HepG2 (cell line): ENCODE results near the gene GALNT17.

Experiments used
- CREB1 ChIP-seq, 2 experiments: fragments of 450-650 bp in 1 of 2; IDR thresholded peaks; 2 replicates each; pipeline ENCODE4 v1.6.1; 2016 to 2017; ENCODE audit warnings: control low read depth in 1 of 2, mild to moderate bottlenecking in 1 of 2, missing compliant biosample characterization in 1 of 2, missing genetic modification characterization in 1 of 2
- EP300 ChIP-seq, 3 experiments: sonication (generic) in 1 of 3; formaldehyde crosslinking in 1 of 3; IDR thresholded peaks; 2 replicates each; pipeline versions ENCODE4 v1.5.1 to v1.6.1; 2011 to 2020; ENCODE audit warnings: low read depth in 2 of 3, low read length in 2 of 3, borderline replicate concordance in 1 of 3, improper control_type of control experiment in 1 of 3, mild to moderate bottlenecking in 1 of 3, missing genetic modification reagents in 1 of 3, moderate library complexity in 1 of 3
- HDAC6 ChIP-seq: fragments of 200-600 bp; sonication (generic); IDR thresholded peaks from 2 replicates; pipeline ENCODE4 v1.7.0; 2017; ENCODE audit warnings: mild to moderate bottlenecking, antibody characterized with exemption, low read length, low read depth
- HNF4G ChIP-seq, 2 experiments: sonication (generic) in 1 of 2; formaldehyde crosslinking in 1 of 2; IDR thresholded peaks; 2 replicates each; pipeline versions ENCODE4 v1.4.0 to v1.6.1; 2011 to 2020; ENCODE audit warnings: borderline replicate concordance in 2 of 2, low read depth in 2 of 2, mild to moderate bottlenecking in 2 of 2, low read length in 1 of 2, missing genetic modification reagents in 1 of 2, moderate library complexity in 1 of 2
- HOXA9 ChIP-seq: sonication (generic); formaldehyde crosslinking; IDR thresholded peaks from 2 replicates; pipeline ENCODE4 v1.8.1; 2022; ENCODE audit warnings: missing genetic modification reagents, mild to moderate bottlenecking, moderate library complexity, borderline replicate concordance
- POLR2AphosphoS2 ChIP-seq: IDR thresholded peaks from 2 replicates; pipeline ENCODE4 v1.6.1; 2011; ENCODE audit warnings: low read depth, low read length, improper control_type of control experiment
- RAD21 ChIP-seq: fragments of 450-650 bp; formaldehyde crosslinking; IDR thresholded peaks from 2 replicates; pipeline ENCODE4 v1.5.0; 2020; ENCODE audit warnings: mild to moderate bottlenecking
- ZNF34 ChIP-seq: sonication (generic); formaldehyde crosslinking; IDR thresholded peaks from 2 replicates; pipeline ENCODE4 v1.4.0; 2020; ENCODE audit warnings: mild to moderate bottlenecking, missing genetic modification reagents, borderline replicate concordance
- ZSCAN12 ChIP-seq: sonication (generic); formaldehyde crosslinking; IDR thresholded peaks from 2 replicates; pipeline ENCODE4 v1.9.0; 2021; ENCODE audit warnings: mild to moderate bottlenecking, missing genetic modification reagents
- TF ChIP-seq, protein P1 (sequence below): sonication (generic); formaldehyde crosslinking; IDR thresholded peaks from 2 replicates; pipeline ENCODE4 v1.4.0; 2020; ENCODE audit warnings: missing genetic modification reagents

DNA sequence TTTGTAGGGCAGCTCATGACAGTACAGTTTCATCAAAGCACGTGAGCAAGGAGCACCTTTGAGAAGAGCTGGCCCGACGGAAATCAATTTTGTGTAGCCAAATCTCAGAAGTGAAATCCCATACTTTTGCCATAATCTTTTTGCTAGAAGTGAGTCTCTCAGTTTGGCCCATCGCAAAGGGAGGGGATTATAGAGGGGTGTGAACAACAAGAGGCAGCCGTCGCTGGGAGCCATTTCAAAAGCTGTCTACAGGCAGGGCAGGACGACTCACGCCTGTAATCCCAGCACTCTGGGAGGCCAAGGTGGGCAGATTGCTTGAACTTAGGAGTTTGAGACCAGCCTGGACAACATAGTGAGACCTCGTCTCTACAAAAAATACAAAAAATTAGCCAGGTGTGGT lies 599.8 kb downstream of the GALNT17 start:
- TF ChIP-seq POLR2AphosphoS2 (no peak), ZNF34 (CRISPR knock-in tag) (no peak), RAD21 (no peak), HDAC6 (no peak), EP300 (IDR thresholded peaks at IDR 0.05; ENCODE audit: low read depth in 2 of 2, low read length in 2 of 2) (no peak), EP300 (CRISPR knock-in tag; IDR thresholded peaks at IDR 0.05; ENCODE audit: borderline replicate concordance) (no peak), ZSCAN12 (no peak), HNF4G (IDR thresholded peaks at IDR 0.05; ENCODE audit: borderline replicate concordance, low read depth, low read length) (no peak), HNF4G (CRISPR knock-in tag; IDR thresholded peaks at IDR 0.05; ENCODE audit: borderline replicate concordance, low read depth) (no peak), HOXA9 (no peak), CREB1 (IDR thresholded peaks at IDR 0.05) (no peak), CREB1 (CRISPR knock-in tag; IDR thresholded peaks at IDR 0.05) (no peak)
- TF ChIP-seq, protein P1, sequence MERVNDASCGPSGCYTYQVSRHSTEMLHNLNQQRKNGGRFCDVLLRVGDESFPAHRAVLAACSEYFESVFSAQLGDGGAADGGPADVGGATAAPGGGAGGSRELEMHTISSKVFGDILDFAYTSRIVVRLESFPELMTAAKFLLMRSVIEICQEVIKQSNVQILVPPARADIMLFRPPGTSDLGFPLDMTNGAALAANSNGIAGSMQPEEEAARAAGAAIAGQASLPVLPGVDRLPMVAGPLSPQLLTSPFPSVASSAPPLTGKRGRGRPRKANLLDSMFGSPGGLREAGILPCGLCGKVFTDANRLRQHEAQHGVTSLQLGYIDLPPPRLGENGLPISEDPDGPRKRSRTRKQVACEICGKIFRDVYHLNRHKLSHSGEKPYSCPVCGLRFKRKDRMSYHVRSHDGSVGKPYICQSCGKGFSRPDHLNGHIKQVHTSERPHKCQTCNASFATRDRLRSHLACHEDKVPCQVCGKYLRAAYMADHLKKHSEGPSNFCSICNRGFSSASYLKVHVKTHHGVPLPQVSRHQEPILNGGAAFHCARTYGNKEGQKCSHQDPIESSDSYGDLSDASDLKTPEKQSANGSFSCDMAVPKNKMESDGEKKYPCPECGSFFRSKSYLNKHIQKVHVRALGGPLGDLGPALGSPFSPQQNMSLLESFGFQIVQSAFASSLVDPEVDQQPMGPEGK (CRISPR knock-in tag): no peak
